Common myeloid progenitor, CD34-positive (primary cell): ENCODE results near the gene MAP3K10.

ENCODE experiments used
- CTCF ChIA-PET: fragments of 350-600 bp; sonication (Branson Sonifier 250); formaldehyde crosslinking; loops from one replicate; lab custom pipeline; 2021; ENCODE audit warnings: antibody characterized with exemption; lab: Charles Lee
- POLR2A ChIA-PET: fragments of 350-600 bp; sonication (Branson Sonifier 250); formaldehyde crosslinking; loops from one replicate; lab custom pipeline; 2021; ENCODE audit warnings: antibody characterized with exemption; lab: Charles Lee
- DNase-seq, 3 donors: peaks; one replicate each; pipeline versions ENCODE4 v3.0.0 to v3.0.0-alpha.2; 2013
- H3K27ac ChIP-seq, 2 experiments: 1 replicate in 1 of 2; 2 replicates in 1 of 2; pipeline ENCODE4 v1.7.0; 2013; ENCODE audit warnings: inconsistent platforms in 2 of 2, low read length in 2 of 2, mild to moderate bottlenecking in 2 of 2, low read depth in 1 of 2, moderate library complexity in 1 of 2; ENCODE audit not compliant: severe bottlenecking in 2 of 2, insufficient read depth in 1 of 2, poor library complexity in 1 of 2
- H3K27me3 ChIP-seq, 5 experiments: replicated peaks in 2 of 5; 1 replicate in 3 of 5; 2 replicates in 2 of 5; pipeline versions ENCODE4 v1.6.1 to v1.7.0; 2013; ENCODE audit warnings: low read length in 4 of 5, mild to moderate bottlenecking in 2 of 5, moderate library complexity in 2 of 5, inconsistent platforms in 1 of 5; ENCODE audit not compliant: insufficient read depth in 5 of 5, control insufficient read depth in 4 of 5
- H3K36me3 ChIP-seq, 4 experiments: 1 replicate in 2 of 4; 2 replicates in 2 of 4; pipeline versions ENCODE4 v1.6.1 to v1.7.0; 2013; ENCODE audit warnings: low read length in 3 of 4, control low read depth in 1 of 4, mild to moderate bottlenecking in 1 of 4; ENCODE audit not compliant: control insufficient read depth in 4 of 4, insufficient read depth in 4 of 4
- H3K4me1 ChIP-seq, 4 experiments: 1 replicate in 3 of 4; 2 replicates in 1 of 4; pipeline versions ENCODE4 v1.6.1 to v1.7.1; 2013; ENCODE audit warnings: low read length in 3 of 4, mild to moderate bottlenecking in 3 of 4, control low read depth in 1 of 4, inconsistent platforms in 1 of 4, moderate library complexity in 1 of 4; ENCODE audit not compliant: control insufficient read depth in 4 of 4, insufficient read depth in 4 of 4; ENCODE audit errors: control extremely low read depth in 1 of 4
- H3K4me3 ChIP-seq, 7 experiments: 1 replicate in 4 of 7; 2 replicates in 3 of 7; pipeline versions ENCODE4 v1.5.1 to v1.7.0; 2013; ENCODE audit warnings: mild to moderate bottlenecking in 7 of 7, low read length in 6 of 7, moderate library complexity in 6 of 7, inconsistent platforms in 2 of 7, low read depth in 2 of 7, control low read depth in 1 of 7; ENCODE audit not compliant: insufficient read depth in 4 of 7, control insufficient read depth in 1 of 7; ENCODE audit errors: extremely low read depth in 1 of 7
- H3K9me3 ChIP-seq, 5 experiments: 1 replicate in 4 of 5; 2 replicates in 1 of 5; pipeline versions ENCODE4 v1.6.1 to v1.7.1; 2013; ENCODE audit warnings: low read length in 4 of 5, mild to moderate bottlenecking in 2 of 5, inconsistent platforms in 1 of 5, low read depth in 1 of 5, moderate library complexity in 1 of 5; ENCODE audit not compliant: control insufficient read depth in 4 of 5, insufficient read depth in 2 of 5; ENCODE audit errors: control extremely low read depth in 1 of 5
- WGBS: methylation state at CpG from one replicate; pipeline ENCODE4 v1.1.5; 2013; ENCODE audit not compliant: insufficient coverage; 5-methylcytosine and 5-hydroxymethylcytosine counted together

MAP3K10 gene

GRCh38 chr19:40247735-40248262 is 56.6 kb downstream of the MAP3K10 start:
- POLR2A ChIA-PET = no interaction called here
- Histone ChIP-seq H3K4me1 (peaks cover 0 to 6% (median 2%) of the 10 kb centered on the region in 4 experiments), H3K36me3 (peaks cover 7 to 55% (median 24%) of the 10 kb centered on the region in 4 experiments), H3K27ac (no peak overlapping the region), H3K4me3 (no peak overlapping the region), H3K9me3 (no peaks in the 10 kb centered on the region), H3K27me3 (no peaks in the 10 kb centered on the region)
- DNase-seq = no peak
- CTCF ChIA-PET = interaction anchor here (0.6 to 1.6 kb wide), 3 partner anchors 10 to 16 kb away, joined by 3 to 5 read pairs (median 4); no protein-coding TSS in a partner anchor
- WGBS = 95% methylated on average over 12 of the region's 12 CpGs

- WGBS = 57% methylated on average over 8 of the region's 10 CpGs
- POLR2A ChIA-PET = interaction anchor here (0.9 kb wide), 1 partner anchor 25 kb away, joined by 3 read pairs; no protein-coding TSS in a partner anchor
- Histone ChIP-seq H3K4me1 (peaks cover 0 to 6% (median 2%) of the 10 kb centered on the region in 4 experiments), H3K9me3 (no peaks in the 10 kb centered on the region), H3K27me3 (no peaks in the 10 kb centered on the region), H3K27ac (no peak overlapping the region), H3K4me3 (no peak overlapping the region), H3K36me3 (peaks cover 5 to 62% (median 33%) of the 10 kb centered on the region in 4 experiments)
- CTCF ChIA-PET = interaction anchor here (0.8 to 0.9 kb wide), 2 partner anchors 17 to 27 kb away, joined by 3 read pairs; no protein-coding TSS in a partner anchor
- no peak for DNase-seq
Measured at GRCh38 chr19:40249201-40249600, 58.0 kb downstream of the MAP3K10 start.

GRCh38 chr19:40249781-40250180 is 58.6 kb downstream of the MAP3K10 start:
- 75% methylated on average over 8 of the region's 11 CpGs for WGBS
- CTCF ChIA-PET = interaction anchor here (0.9 kb wide), 1 partner anchor 17 kb away, joined by 3 read pairs; no protein-coding TSS in a partner anchor
- no peak for DNase-seq
- Histone ChIP-seq H3K4me3 (no peak overlapping the region), H3K36me3 (peaks cover 5 to 58% (median 32%) of the 10 kb centered on the region in 4 experiments), H3K9me3 (no peaks in the 10 kb centered on the region), H3K27me3 (no peaks in the 10 kb centered on the region), H3K4me1 (peaks cover 0 to 6% (median 2%) of the 10 kb centered on the region in 4 experiments), H3K27ac (no peak overlapping the region)
- POLR2A ChIA-PET = no interaction called here

- H3K4me1 ChIP-seq = peaks cover 0 to 6% (median 2%) of the 10 kb centered on the region in 4 experiments
- ChIA-PET CTCF (no interaction called here), POLR2A (no interaction called here)
- H3K9me3 ChIP-seq = no peaks in the 10 kb centered on the region
- H3K36me3 ChIP-seq = peaks cover 5 to 67% (median 44%) of the 10 kb centered on the region in 4 experiments
- H3K4me3 ChIP-seq = no peak overlapping the region
- DNase-seq = no peak
- no peaks in the 10 kb centered on the region for H3K27me3 ChIP-seq
- H3K27ac ChIP-seq = no peak overlapping the region
Measured at GRCh38 chr19:40251244-40251643, 60.0 kb downstream of the MAP3K10 start.

GRCh38 chr19:40251991-40252390 is 60.8 kb downstream of the MAP3K10 start:
- DNase-seq = no peak
- ChIA-PET POLR2A (no interaction called here), CTCF (no interaction called here)
- Histone ChIP-seq H3K4me1 (peaks cover 0 to 6% (median 2%) of the 10 kb centered on the region in 4 experiments), H3K36me3 (peaks cover 5 to 75% (median 48%) of the 10 kb centered on the region in 4 experiments), H3K9me3 (no peaks in the 10 kb centered on the region), H3K27ac (peak overlapping the region in 1 of 2 experiments; percentile 32), H3K27me3 (no peaks in the 10 kb centered on the region), H3K4me3 (no peak overlapping the region)
- WGBS = 90% methylated on average over 4 of the region's 4 CpGs

GRCh38 chr19:40252395-40252794 is 61.2 kb downstream of the MAP3K10 start:
- no peak for DNase-seq
- CTCF ChIA-PET = no interaction called here
- Histone ChIP-seq H3K9me3 (no peaks in the 10 kb centered on the region), H3K4me1 (peaks cover 0 to 6% (median 2%) of the 10 kb centered on the region in 4 experiments), H3K27me3 (no peaks in the 10 kb centered on the region), H3K27ac (no peak overlapping the region), H3K36me3 (peaks cover 3 to 75% (median 48%) of the 10 kb centered on the region in 4 experiments), H3K4me3 (no peak overlapping the region)
- POLR2A ChIA-PET = no interaction called here
- 95% methylated on average over 6 of the region's 7 CpGs for WGBS

- ChIA-PET POLR2A (no interaction called here), CTCF (interaction anchor here (0.6 to 2.2 kb wide), 2 partner anchors 27 to 31 kb away, joined by 3 to 5 read pairs; partner anchors contain the start of gene AKT2)
- Histone ChIP-seq H3K9me3 (no peaks in the 10 kb centered on the region), H3K4me3 (no peak overlapping the region), H3K27me3 (no peaks in the 10 kb centered on the region), H3K36me3 (peaks cover 0 to 63% (median 41%) of the 10 kb centered on the region in 4 experiments), H3K27ac (no peak overlapping the region), H3K4me1 (peaks cover 0 to 6% (median 2%) of the 10 kb centered on the region in 4 experiments)
- 93% methylated on average over 6 of the region's 8 CpGs for WGBS
- DNase-seq = no peak
Measured at GRCh38 chr19:40253611-40254092, 62.4 kb downstream of the MAP3K10 start.
